ENCODE results near the gene TPD52L2. TPM values are rescaled to one million over a fixed set of nuclear protein-coding genes. Genes with fewer than 3 reads are reported as not detected.

The TPD52L2 gene
- total and polyA plus RNA-seq, 2 donors from 2014 or later, result 73.1 to 78.0 TPM

- H3K9ac ChIP-seq (ENCODE audit: low read length in 3 of 3), result peak overlapping the region in 1 of 3 donors; percentile 12
- TF ChIP-seq CTCF (IDR thresholded peaks at IDR 0.05; ENCODE audit: borderline replicate concordance, extremely low read depth, insufficient read depth), result no peak
- no peaks in the 10 kb centered on the region for H3K4me1 ChIP-seq (ENCODE audit: control insufficient read depth in 2 of 3, insufficient read depth in 2 of 3, low read depth in 1 of 3, low read length in 3 of 3)
- no peak overlapping the region for H3K27ac ChIP-seq (ENCODE audit: low read depth in 2 of 2, low read length in 2 of 2)
- peaks cover 4 to 39% (median 23%) of the 10 kb centered on the region in 3 donors for H3K36me3 ChIP-seq (ENCODE audit: control insufficient read depth in 2 of 3, insufficient read depth in 3 of 3, low read length in 3 of 3)
- H3K9me3 ChIP-seq (ENCODE audit: control insufficient read depth in 2 of 3, insufficient read depth in 1 of 3, low read length in 3 of 3), result no peaks in the 10 kb centered on the region
- no peak for FAIRE-seq
- intact Hi-C loops (cut with DNase I), result no loop called here
- H3K27me3 ChIP-seq (ENCODE audit: control insufficient read depth, insufficient read depth, low read length), result no peaks in the 10 kb centered on the region
- DNase-seq, result no peak
- H3K4me3 ChIP-seq (ENCODE audit: low read length in 3 of 3), result no peak overlapping the region
Measured at GRCh38 chr20:63884506-63885263, 19.6 kb downstream of the TPD52L2 start.

GRCh38 chr20:63885264-63886053, 20.4 kb downstream of the TPD52L2 start:
- Histone ChIP-seq H3K9me3 (ENCODE audit: control insufficient read depth in 2 of 3, insufficient read depth in 1 of 3, low read length in 3 of 3) (no peaks in the 10 kb centered on the region), H3K36me3 (ENCODE audit: control insufficient read depth in 2 of 3, insufficient read depth in 3 of 3, low read length in 3 of 3) (peaks cover 4 to 39% (median 29%) of the 10 kb centered on the region in 3 donors), H3K9ac (ENCODE audit: low read length in 3 of 3) (peak overlapping the region in 1 of 3 donors; percentile 12), H3K27ac (ENCODE audit: low read depth in 2 of 2, low read length in 2 of 2) (no peak overlapping the region), H3K27me3 (ENCODE audit: control insufficient read depth, insufficient read depth, low read length) (no peaks in the 10 kb centered on the region), H3K4me3 (ENCODE audit: low read length in 3 of 3) (no peak overlapping the region), H3K4me1 (ENCODE audit: control insufficient read depth in 2 of 3, insufficient read depth in 2 of 3, low read depth in 1 of 3, low read length in 3 of 3) (no peaks in the 10 kb centered on the region)
- DNase-seq (no peak), FAIRE-seq (no peak)
- no peak for TF ChIP-seq CTCF (IDR thresholded peaks at IDR 0.05; ENCODE audit: borderline replicate concordance, extremely low read depth, insufficient read depth)
- intact Hi-C loops (cut with DNase I), result no loop called here

- H3K4me3 ChIP-seq (ENCODE audit: low read length in 3 of 3), result no peak overlapping the region
- FAIRE-seq (no peak), DNase-seq (no peak)
- no peak overlapping the region for H3K27ac ChIP-seq (ENCODE audit: low read depth in 2 of 2, low read length in 2 of 2)
- H3K9ac ChIP-seq (ENCODE audit: low read length in 3 of 3), result no peak overlapping the region
- TF ChIP-seq CTCF (IDR thresholded peaks at IDR 0.05; ENCODE audit: borderline replicate concordance, extremely low read depth, insufficient read depth), result no peak
- intact Hi-C loops (cut with DNase I), result no loop called here
- no peaks in the 10 kb centered on the region for H3K9me3 ChIP-seq (ENCODE audit: control insufficient read depth in 2 of 3, insufficient read depth in 1 of 3, low read length in 3 of 3)
- peaks cover 4 to 39% (median 29%) of the 10 kb centered on the region in 3 donors for H3K36me3 ChIP-seq (ENCODE audit: control insufficient read depth in 2 of 3, insufficient read depth in 3 of 3, low read length in 3 of 3)
- H3K27me3 ChIP-seq (ENCODE audit: control insufficient read depth, insufficient read depth, low read length), result no peaks in the 10 kb centered on the region
- no peaks in the 10 kb centered on the region for H3K4me1 ChIP-seq (ENCODE audit: control insufficient read depth in 2 of 3, insufficient read depth in 2 of 3, low read depth in 1 of 3, low read length in 3 of 3)
Measured at GRCh38 chr20:63886054-63886419, 21.0 kb downstream of the TPD52L2 start.
